GM18519 (cell line): ENCODE data around the gene UAP1L1.

Experiments used
- ATAC-seq: cut with Tn5 transposase; IDR thresholded peaks from one replicate; pipeline ENCODE4 v1.9.1; 2021; ENCODE audit warnings: mild to moderate bottlenecking, moderate library complexity; ENCODE audit not compliant: unreplicated experiment, low FRiP score

Gene UAP1L1

DNA sequence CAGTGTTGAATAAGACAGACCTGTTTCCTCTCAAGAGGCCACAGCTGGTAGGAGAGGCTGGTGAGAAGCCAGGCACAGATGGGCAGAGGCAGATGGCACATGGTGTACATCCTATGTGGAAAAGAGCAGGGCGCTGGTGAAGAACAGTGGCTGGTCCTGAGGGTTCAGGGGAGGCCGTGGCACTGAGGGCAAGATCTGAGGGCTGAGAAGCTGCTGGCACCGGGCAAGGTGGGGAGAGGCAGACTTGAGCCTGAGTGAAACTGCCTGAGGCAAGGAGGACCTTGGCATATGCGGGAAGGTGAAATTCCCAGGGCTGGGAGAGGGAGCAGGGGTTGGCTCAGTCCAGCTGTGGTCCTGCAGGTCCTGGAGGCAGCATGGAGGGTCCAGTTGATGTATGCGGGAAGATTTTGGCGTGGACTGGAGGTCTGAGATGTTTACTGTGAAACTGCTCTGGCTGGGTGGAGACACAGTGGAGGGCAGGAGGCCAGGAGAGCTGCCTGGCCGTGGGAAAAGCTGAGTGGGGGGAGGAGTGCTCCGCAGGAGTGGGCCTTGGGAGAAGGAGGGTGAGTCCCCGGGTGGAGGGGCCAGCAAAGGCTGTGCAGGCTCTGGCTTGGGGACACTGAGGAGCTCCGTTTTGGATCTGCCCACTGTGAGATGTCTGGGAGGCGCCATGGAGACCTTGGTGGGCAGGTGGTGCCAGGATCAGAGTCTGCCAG, 12.1 kb downstream of the UAP1L1 start:
- ATAC-seq = no peak

DNA sequence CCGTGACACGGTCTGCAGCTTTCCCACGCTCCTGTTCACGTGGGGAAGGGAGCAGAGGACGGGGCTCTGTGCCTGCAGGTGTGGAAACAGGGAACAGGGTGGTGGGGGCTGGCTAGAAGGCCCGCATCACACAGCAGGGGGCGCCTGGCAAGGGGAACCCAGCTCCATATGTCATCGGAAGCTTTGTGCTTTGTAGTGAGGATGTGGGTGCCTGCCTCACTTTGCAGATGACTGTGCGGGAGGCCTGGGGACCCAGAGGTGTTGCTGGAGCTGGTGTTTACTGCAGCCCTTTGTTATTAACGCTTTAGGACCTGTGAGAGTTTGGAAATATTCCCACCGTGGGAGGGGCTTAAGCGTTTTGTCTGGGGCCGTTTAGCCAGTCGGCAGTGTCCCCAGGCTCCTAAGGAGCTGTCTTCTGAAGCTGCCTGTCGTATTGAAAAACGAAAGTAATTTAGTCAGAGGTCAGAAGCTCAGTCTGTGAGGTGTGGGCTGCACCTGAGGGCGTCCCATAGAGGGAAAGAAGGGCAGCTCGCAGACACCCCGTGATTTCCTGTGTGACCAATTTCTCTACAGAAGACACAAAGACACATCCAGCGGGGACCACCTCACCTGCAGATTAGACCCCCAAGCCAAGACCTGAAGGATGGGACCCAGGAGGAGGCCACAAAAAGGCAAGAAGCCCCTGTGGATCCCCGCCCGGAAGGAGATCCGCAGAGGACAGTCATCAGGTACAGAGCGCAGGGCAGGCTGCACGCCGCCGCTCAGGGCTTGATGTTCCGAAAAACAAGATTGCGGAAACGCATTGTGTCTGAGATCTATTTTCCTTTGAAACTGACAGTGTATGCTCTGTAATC, 18.6 kb downstream of the UAP1L1 start:
- no peak for ATAC-seq

DNA sequence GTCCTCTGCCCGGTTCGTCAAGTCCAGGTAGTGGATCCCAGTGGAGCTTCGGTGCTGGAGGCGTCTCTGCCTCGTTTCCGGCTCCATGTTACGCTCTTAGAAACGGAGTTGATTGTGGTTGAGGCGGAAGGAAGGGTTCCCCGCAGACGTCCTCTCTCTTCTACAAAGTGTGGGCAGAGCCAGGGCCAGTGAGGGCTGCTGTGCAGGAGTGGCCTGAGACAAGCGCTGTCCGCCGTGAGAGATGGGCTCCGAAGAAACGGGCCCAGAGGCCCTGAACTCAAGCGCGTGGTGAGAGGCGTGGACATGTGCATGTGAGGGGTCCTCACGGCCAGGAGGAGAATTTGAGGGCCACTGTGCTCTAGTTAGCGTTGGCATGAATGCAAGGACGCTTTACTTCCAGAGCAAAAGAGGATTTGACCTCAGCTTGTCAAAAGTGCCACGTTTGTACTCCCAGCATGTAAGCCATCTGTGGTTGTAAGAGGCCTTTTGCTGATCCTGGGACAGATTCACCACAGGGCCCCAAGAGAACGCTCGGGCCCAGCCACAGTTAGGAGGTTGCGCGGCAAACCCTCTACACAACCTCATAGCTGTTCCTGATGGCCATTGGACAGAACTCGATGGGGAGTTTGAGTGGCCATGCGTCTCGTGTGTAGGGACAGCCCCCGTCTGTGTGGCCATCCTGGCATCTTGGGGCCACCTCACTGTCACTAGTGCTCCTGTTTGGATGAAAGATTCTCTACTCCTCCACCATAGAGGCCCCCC, 19.6 kb downstream of the UAP1L1 start:
- no peak for ATAC-seq

DNA sequence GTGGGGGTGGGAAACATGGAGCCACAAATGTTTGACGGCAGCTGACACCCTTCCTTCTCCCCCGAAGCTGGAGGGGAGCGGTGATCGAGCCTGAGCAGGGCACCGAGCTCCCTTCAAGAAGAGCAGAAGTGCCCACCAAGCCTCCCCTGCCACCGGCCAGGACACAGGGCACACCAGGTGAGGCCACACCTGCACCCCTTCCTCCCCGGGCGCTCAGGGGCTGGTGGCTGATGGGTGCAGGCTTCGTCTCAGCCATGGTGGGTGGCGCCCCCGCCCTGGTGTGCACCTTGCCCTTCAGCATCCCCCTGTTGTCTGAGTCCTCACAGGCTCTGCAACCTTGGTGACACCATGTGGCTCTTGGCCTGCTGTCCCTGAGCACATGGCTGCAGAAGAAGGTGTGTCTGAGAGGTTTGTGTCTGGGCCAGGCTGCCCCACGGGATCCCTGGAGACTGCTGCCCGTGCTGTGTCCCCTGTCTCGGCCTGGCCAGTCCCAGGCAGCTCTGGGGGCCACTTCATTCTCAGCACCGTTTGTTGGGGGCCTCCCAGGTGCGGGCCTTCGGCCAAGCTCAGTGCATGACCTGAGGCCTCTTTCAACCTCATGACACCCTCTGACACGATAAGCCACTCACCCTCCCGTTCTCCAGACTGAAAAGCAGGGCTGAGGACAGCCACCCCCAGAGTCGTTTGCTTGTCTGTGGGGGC, 20.6 kb downstream of the UAP1L1 start:
- ATAC-seq = no peak

DNA sequence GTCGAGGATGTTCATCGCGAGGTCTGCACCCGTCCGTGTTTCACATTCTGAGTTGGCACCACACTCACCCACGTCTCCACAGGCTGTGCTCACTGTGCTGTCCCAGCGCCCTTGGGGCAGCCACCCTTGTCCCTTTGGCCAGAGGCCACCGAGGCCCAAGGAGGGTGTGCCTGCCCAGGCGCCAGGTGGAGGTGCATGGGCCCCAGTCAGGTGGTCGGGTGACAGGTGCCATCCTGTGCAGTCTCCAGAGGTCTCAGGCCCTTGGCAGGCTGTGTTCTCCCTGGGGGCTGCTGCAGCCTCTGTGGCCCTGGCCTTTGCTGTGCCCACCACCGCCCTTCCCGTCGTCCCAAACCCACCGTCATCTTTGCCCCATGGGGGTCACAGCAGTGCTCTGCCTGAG, 21.9 kb downstream of the UAP1L1 start:
- ATAC-seq = no peak

DNA sequence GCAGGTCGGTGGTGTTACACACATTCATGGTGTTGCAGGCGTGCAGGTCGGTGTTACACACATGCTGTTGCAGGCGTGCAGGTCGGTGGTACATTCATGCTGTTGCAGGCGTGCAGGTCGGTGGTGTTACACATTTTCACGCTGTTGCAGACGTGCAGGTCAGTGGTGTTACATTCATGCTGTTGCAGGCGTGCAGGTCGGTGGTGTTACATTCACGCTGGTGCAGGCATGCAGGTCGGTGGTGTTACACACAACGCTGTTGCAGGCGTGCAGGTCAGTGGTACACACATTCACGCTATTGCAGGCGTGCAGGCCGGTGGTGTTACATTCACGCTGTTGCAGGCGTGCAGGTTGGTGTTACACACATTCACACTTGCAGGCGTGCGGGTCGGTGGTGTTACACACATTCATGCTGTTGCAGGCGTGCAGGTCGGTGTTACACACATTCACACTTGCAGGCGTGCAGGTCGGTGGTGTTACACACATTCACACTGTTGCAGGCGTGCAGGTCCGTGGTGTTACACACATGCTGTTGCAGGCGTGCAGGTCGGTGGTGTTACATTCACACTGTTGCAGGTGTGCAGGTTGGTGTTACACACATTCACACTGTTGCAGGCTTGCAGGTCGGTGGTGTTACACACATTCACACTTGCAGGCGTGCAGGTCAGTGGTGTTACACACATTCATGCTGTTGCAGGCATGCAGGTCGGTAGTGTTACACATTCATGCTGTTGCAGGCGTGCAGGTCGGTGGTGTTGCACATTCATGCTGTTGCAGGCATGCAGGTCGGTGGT, 26.1 kb downstream of the UAP1L1 start:
- no peak for ATAC-seq

DNA sequence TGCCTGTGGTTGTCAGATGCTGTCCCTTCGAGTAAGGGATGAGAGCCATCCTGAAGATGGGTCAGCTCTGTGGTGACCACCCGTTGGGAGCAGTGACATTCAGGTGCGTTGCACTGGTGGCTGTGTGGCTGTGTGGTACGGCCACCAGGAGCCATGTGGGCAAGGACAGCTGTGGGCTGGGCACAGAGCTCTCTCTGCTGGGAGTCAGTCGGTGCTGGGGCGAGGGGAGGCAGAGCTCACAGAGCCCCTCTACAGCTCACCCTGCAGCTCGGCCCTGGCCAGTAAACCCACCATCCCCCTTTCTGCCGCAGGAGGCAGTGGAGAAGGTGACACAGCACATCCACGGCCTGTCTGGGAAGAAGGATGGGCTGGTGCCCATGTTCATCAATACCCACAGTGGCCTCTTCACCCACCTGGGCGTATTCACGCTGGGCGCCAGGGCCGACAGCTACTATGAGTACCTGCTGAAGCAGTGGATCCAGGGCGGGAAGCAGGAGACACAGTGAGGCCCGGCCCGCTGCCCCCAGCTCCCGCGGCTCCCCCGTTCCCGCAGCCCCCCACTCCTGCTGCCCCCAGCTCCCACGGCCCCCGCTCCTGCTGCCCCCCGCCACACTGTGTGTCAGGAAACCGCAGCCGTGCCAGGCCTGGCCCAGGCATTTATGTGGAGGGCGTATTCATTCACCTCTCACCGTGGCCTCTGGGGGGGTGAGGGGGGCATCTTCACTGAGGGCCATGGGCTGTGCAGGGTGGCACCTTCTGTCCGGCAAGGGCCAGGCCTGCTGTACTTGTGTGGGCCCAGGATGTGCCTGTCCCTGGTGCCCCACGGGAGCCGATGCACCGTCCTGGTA, 28.7 kb downstream of the UAP1L1 start:
- no peak for ATAC-seq

DNA sequence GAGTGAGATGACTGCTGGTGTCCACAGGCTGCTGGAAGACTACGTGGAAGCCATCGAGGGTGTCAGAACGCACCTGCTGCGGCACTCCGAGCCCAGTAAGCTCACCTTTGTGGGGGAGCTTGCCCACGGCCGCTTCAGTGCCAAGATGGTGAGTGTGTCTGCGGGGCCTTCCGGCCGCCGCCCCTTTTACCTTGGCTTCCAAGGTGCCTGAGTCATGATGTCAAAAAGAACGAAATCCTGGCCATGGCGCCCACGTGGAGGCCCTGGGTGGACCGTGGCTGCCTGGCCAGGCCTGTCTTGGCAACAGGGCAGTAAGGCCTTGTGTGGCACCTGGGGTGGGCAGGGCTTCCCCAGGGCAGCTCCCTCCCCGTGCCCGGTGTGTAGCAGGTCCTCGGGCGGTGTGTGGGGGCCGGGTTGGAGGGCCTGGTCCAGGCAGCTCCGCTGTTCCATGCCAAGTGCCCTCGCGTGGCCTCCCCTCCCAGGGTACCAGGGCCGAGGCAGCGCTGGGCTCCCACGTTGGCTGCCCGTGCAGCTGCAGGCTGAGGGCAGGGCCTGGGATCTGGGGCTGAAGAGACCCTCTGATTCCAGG, 29.4 kb downstream of the UAP1L1 start:
- ATAC-seq = no peak

DNA sequence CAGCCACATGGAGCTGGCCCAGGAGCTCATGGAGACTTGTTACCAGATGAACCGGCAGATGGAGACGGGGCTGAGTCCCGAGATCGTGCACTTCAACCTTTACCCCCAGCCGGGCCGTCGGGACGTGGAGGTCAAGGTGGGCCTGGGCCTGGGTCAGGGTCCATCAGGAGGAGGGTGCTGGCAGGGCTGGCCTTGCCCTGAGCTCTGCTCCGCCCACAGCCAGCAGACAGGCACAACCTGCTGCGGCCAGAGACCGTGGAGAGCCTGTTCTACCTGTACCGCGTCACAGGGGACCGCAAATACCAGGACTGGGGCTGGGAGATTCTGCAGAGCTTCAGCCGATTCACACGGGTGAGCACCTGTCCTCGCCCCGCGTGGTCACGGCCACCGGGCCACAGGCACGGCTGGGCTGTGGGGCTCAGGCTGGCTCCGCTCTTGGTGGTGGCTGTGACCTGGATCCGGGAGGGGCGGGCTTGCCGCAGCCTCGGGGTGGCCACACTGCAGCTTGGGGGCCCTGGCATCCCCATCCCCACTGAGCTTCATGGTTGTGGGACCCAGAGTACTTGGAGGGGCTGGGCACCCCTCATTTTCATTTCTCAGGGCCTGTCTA, 30.1 kb downstream of the UAP1L1 start:
- no peak for ATAC-seq

DNA sequence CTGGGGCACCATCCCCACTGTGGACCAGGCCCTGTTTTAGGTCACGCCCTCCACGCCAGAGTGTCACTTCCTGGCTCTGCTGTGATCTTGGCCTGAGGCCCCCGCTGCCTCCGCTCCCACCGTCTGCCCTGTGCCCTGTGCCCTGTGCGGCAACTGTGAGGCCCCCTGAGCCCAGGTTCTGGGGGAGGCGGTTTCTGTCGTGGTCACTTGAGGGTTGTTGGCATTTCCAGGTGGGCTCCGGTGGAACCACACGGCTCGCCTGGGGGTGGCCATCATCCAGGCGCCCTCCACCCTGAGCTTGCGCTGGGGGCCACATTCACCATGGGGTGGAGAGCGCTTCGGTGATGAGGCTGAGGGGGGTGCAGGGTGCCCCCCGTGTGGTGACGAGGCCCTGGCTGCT, 30.7 kb downstream of the UAP1L1 start:
- ATAC-seq = no peak

DNA sequence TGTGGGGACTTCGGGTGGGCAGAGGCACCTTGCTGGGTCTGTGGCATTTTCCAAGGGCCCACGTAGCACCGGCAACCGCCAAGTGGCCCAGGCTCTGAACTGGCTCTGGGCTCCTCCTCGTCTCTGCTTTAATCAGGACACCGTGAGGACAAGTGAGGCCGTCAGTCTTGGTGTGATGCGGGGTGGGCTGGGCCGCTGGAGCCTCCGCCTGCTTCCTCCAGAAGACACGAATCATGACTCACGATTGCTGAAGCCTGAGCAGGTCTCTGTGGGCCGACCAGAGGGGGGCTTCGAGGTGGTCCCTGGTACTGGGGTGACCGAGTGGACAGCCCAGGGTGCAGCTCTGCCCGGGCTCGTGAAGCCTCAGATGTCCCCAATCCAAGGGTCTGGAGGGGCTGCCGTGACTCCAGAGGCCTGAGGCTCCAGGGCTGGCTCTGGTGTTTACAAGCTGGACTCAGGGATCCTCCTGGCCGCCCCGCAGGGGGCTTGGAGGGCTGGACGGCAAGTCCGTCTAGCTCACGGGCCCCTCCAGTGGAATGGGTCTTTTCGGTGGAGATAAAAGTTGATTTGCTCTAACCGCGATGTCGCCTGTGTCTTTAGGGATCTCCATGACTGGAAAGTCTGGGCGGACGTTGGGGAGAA, 31.4 kb downstream of the UAP1L1 start:
- no peak for ATAC-seq

DNA sequence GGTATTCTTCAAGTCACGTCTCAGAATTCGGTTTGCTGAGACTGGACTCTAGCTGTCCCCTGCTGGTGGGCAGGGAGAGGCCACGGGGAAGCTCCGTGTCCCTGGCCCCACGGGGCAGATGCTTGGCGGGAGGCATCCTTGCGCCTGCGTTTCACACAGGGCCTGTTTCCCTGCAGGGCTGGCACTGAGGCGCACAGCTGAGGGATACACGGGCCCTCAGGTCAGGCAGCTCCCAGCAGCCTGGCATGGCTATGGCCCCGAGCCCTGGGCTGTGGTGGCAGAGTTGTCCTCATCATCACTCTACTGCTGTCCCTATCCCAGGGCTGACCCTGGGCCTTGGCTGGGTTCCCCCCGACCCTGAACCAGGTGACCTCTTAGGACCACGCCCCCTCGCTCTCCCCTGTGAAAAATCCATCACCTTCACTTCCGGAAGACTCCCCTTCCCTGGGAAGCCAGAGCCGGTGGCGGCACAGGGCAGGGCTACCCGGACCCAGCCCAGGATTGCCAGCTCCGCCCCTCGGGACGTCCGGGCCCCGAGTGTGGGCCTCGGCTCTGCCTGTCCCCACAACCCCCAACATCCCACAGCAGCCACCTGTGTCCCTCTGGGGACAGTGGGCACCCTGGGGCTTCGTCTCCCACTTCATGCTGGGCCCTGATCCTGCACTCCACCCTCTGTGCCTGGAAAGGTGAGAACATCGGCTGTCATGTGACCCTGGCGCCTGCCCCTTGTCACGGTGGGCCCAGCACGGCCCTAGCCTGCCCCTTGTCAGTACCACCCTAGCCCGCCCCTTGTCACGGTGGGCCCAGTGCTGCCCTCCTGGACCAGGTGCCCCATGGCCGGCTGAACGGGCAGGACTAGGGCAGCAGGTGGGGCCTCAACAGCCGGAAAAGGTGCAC, 32.2 kb downstream of the UAP1L1 start:
- no peak for ATAC-seq

DNA sequence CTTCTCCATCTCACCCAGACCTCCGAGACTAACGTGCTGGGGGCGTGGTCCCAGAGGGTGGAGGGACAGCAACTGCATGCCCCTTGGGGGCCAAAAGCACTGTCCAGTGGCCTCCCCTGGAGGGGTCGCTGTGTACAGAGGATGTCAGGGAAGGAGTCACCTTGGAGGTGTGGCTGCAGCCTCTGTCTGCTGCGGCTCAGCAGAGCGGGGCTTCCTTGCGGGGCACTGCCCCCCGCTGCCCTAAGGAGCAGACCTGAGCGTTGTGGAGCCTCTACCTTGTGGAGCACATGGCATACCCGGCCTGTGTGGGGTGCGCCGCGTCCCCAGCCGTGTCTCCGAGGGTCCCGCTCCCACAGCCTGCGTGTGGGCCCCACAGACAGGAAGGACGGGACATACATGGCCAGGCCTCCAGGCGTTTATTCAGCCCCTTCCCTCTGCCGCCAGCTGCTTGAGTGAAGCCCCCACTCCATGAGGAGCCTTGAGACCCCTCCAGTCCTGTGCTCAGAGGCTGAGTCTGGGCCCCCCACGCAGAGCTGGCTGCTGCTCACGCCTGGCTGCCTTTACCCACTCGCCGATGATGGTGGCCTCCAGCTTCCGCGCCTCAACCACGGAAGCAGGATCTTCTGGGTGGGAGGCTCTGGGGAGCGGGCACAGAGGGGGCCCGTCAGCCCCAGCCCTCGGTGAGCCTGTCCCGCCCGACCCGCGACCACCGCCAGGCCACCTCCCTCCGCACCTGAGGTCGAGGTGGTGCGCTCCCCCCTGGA, 33.0 kb downstream of the UAP1L1 start:
- no peak for ATAC-seq

DNA sequence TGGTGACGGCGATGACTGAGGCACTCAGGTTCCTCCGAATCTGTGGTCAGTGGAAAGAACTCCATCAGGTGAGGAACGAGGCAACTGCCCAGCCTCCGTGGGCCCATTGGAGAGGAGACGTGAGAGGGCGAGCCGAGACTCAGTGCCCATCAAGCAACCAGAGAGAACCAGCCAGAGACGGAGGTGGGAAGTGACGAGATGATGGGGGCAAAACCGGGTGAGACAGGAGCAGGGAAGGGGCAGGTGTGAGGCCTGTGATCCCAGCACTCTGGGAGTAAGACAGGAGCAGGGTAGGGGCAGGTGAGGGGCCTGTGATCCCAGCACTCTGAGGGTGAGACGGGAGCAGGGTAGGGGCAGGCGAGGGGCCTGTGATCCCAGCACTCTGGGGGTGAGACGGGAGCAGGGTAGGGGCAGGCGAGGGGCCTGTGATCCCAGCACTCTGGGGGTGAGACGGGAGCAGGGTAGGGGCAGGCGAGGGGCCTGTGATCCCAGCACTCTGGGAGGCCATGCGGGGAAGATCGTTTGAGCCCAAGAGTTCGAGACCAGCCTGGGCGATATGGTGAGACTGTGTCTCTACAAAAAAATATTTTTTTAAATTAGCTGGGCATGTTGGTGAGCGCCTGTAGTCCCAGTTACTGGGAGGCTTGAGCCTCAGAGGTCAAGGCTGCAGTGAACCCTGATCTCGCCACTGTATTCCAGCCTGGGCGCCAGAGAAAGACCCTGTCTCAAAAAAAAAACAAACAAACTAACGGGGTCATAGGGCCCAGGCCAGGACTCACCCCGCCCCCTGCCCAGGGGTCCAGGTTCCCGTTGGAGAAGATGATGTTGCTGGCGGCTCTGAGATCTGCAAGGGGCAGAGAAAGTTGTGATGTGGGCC, 33.8 kb downstream of the UAP1L1 start:
- no peak for ATAC-seq
